Thyroid gland (tissue), 4 donors: Measurements from ENCODE around the gene SLC10A2. TPM values are rescaled to one million over a fixed set of nuclear protein-coding genes. Genes with fewer than 3 reads are reported as not detected.
"Not testable (repeated sequence)": the region's sequence is repeated elsewhere in the genome, so short reads cannot be mapped to it uniquely, and the experiment has no call there.

Source experiments
- DNase-seq, 2 donors: peaks; one replicate each; pipeline ENCODE4 v3.0.0-alpha.2; 2019
- H3K27ac ChIP-seq, 3 donors: fragments of 200-600 bp; sonication (generic); 1 replicate in 2 of 3; 2 replicates in 1 of 3; pipeline ENCODE4 v1.5.1; 2016 to 2019; ENCODE audit warnings: mild to moderate bottlenecking in 1 of 3, moderate library complexity in 1 of 3
- H3K27me3 ChIP-seq: fragments of 200-600 bp; sonication (generic); one replicate; pipeline ENCODE4 v1.5.1; 2019
- H3K36me3 ChIP-seq, 2 donors: fragments of 200-600 bp; sonication (generic); one replicate each; pipeline ENCODE4 v1.5.1; 2016 to 2019
- H3K4me1 ChIP-seq, 2 donors: fragments of 200-600 bp; sonication (generic); one replicate each; pipeline ENCODE4 v1.5.1; 2017 to 2019
- H3K4me3 ChIP-seq, 3 donors: fragments of 200-600 bp; sonication (generic); replicated peaks in 1 of 3; 1 replicate in 2 of 3; 2 replicates in 1 of 3; pipeline ENCODE4 v1.5.1; 2016; ENCODE audit warnings: mild to moderate bottlenecking in 1 of 3
- H3K9me3 ChIP-seq: fragments of 200-600 bp; sonication (generic); one replicate; pipeline ENCODE4 v1.5.1; 2017
- CTCF ChIP-seq, 6 experiments: fragments of 200-600 bp in 3 of 6; fragments of 450-650 bp in 3 of 6; sonication (generic) in 3 of 6; IDR thresholded peaks; one replicate each; pipeline ENCODE4 v1.5.1; 2016 to 2019; ENCODE audit warnings: antibody characterized with exemption in 6 of 6, mild to moderate bottlenecking in 2 of 6, inconsistent platforms in 1 of 6, moderate library complexity in 1 of 6
- POLR2A ChIP-seq, 2 donors: fragments of 450-650 bp; IDR thresholded peaks; one replicate each; pipeline ENCODE4 v1.6.1; 2017; ENCODE audit warnings: antibody characterized with exemption in 2 of 2, mild to moderate bottlenecking in 2 of 2, moderate library complexity in 1 of 2
- WGBS, 2 donors: methylation state at CpG; one replicate each; pipeline ENCODE4 v1.1.5; 2017; 5-methylcytosine and 5-hydroxymethylcytosine counted together
- intact Hi-C: fragments of 100-400 bp; cut with DNase I; formaldehyde crosslinking; loops from one replicate; pipeline ENCODE4 v1.15.1; 2023
- total RNA-seq, 4 donors: library from RNA; depleted of rRNA; stranded (reverse); fragments of >200 nt; gene quantifications; one replicate each; pipeline ENCODE4 v1.2.3, GENCODE V29; 2016

The SLC10A2 gene
- total RNA-seq, 4 donors from 2014 or later, result not detected

DNA sequence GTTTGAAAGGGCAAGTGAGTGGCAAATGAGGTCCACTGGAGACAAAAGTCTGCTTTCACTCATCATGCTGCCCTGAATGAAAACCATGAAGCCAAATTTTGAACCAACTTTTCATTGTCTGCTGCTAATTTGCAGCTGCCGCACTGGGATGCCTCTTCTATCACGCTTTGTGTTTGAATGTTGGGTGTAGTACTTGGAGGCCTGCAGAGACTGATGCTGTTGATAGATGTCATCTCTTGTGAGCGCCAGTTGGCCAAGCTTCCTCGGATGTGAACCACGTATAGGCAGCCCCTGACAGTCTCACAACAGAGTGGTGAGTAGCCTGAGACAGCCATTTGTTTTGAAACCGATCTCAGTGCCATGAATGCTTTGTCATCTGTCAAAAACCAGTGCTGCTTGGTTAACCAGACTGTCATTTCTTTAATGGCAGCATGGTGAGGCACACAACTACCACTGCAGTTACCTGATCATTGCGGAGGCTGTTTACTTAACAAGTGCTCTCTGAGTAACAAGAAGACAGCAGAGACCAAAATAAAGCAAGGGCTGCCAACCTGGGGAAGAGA lies 31.2 kb upstream of the SLC10A2 start:
- Histone ChIP-seq H3K27ac (no peak overlapping the region), H3K9me3 (no peaks in the 10 kb centered on the region), H3K27me3 (no peaks in the 10 kb centered on the region), H3K36me3 (no peaks in the 10 kb centered on the region), H3K4me1 (no peaks in the 10 kb centered on the region), H3K4me3 (no peak overlapping the region)
- no peak for DNase-seq
- no peak for TF ChIP-seq CTCF (IDR thresholded peaks at IDR 0.05)
- TF ChIP-seq POLR2A (IDR thresholded peaks at IDR 0.05), result no peak
- WGBS, 2 donors, result 75 to 85% methylated on average over 7 of the region's 7 CpGs
- intact Hi-C loops, result no loop called here

DNA sequence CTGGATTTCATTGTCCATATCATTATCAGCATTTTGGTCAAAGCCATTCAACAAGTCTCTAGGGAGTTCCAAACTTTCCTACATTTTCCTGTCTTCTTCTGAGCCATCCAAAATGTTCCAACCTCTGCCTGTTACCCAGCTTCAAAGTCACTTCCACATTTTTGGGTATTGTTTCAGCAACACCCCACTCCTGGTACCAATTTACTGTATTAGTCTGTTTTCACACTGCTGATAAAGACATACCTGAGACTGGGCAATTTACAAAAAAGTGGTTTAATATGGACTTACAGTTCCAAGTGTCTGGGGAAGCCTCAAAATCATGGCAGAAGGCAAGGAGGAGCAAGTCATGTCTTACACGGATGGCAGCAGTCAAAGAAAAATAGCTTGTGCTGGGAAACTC lies 27.4 kb upstream of the SLC10A2 start:
- H3K36me3 ChIP-seq, H3K4me3 ChIP-seq, H3K4me1 ChIP-seq, H3K27ac ChIP-seq, intact Hi-C loops, DNase-seq, H3K9me3 ChIP-seq, H3K27me3 ChIP-seq: not testable (repeated sequence)
- WGBS, 2 donors, result 91 to 100% methylated on average over 1 of the region's 1 CpG

DNA sequence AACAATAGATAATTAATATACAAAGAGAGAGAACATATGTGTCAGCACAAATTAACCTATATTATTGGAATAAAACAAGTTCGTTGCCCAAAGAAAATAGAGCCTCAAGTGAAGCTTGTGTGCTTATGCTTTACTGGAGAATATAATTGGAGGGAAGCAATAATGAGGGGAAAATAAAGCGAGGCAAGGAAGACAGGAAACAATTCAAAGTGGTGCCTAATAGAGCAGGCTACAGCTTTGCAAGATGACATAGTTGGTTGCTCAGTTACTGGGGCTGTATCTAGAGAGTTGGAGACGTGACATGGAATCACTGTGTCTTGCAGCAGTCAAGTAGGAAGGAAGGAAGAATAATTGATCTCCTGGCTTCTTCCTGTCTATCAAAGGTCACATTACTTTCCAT lies 21.1 kb upstream of the SLC10A2 start:
- TF ChIP-seq POLR2A (IDR thresholded peaks at IDR 0.05) (no peak), CTCF (IDR thresholded peaks at IDR 0.05) (no peak)
- intact Hi-C loops, result no loop called here
- no peaks in the 10 kb centered on the region for H3K27me3 ChIP-seq
- no peaks in the 10 kb centered on the region for H3K36me3 ChIP-seq
- no peak overlapping the region for H3K4me3 ChIP-seq
- DNase-seq, result no peak
- no peaks in the 10 kb centered on the region for H3K9me3 ChIP-seq
- H3K27ac ChIP-seq, result no peak overlapping the region
- no peaks in the 10 kb centered on the region for H3K4me1 ChIP-seq
- 75 to 82% methylated on average over 3 of the region's 3 CpGs for WGBS, 2 donors

DNA sequence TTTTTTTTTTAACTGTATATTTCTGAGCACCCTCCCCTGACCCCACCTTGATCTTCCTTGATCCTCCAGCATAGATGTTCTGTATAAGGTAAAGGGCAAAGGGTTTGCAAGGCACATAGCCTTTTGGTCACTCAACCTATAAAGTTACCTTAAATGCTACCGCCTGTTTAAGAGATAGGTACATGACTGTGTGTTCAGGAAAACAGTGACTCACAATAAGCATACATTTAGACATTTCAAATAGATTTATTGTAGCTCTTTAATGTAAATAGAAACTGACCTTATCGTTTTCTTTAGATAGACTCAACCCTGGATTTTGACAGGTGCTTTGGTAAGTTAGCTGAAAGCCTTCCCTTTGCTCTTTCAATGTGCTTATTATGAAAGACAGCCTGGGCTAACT lies 15.2 kb upstream of the SLC10A2 start:
- Histone ChIP-seq H3K27ac (no peak overlapping the region), H3K36me3 (no peaks in the 10 kb centered on the region), H3K4me1 (no peaks in the 10 kb centered on the region), H3K4me3 (no peak overlapping the region), H3K9me3 (no peaks in the 10 kb centered on the region), H3K27me3 (no peaks in the 10 kb centered on the region)
- DNase-seq, result no peak
- 79 to 81% methylated on average over 2 of the region's 2 CpGs for WGBS, 2 donors
- TF ChIP-seq CTCF (IDR thresholded peaks at IDR 0.05) (no peak), POLR2A (IDR thresholded peaks at IDR 0.05) (no peak)
- intact Hi-C loops, result no loop called here

DNA sequence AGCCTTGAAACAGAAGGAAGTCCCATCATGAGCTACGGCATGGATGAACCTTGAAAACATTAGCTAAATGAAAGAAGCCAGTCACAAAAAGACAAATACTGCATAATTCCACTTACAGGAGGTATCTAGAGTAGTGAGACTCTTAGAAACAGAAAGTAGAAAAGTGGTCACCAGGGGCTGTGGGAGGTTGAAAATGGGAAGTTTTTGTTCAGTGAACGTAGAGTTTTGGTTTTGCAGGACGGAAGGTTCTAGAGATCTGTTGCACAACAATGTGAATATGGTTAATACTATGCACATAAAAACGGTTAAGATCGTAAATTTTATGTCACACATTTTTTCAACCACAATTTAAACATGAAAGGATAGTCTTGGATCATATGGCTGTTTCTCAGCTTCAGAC lies 11.9 kb upstream of the SLC10A2 start:
- no peaks in the 10 kb centered on the region for H3K4me1 ChIP-seq
- no peak overlapping the region for H3K4me3 ChIP-seq
- no peak overlapping the region for H3K27ac ChIP-seq
- no peaks in the 10 kb centered on the region for H3K9me3 ChIP-seq
- H3K27me3 ChIP-seq, result no peaks in the 10 kb centered on the region
- no peak for DNase-seq
- no peaks in the 10 kb centered on the region for H3K36me3 ChIP-seq
- no peak for TF ChIP-seq CTCF (IDR thresholded peaks at IDR 0.05)
- no peak for TF ChIP-seq POLR2A (IDR thresholded peaks at IDR 0.05)
- intact Hi-C loops, result no loop called here
- 82 to 86% methylated on average over 5 of the region's 5 CpGs for WGBS, 2 donors

- no peak for DNase-seq
- WGBS, 2 donors, result 92 to 96% methylated on average over 1 of the region's 1 CpG
- H3K27ac ChIP-seq, result no peak overlapping the region
These were observed 2.6 kb upstream of the SLC10A2 start for GRCh38 chr13:103068836-103069235.

More at GRCh38 chr13:103068836-103069235, 2.6 kb upstream of the SLC10A2 start:
- no peaks in the 10 kb centered on the region for H3K27me3 ChIP-seq
- TF ChIP-seq POLR2A (IDR thresholded peaks at IDR 0.05), result no peak
- no peak for TF ChIP-seq CTCF (IDR thresholded peaks at IDR 0.05)
- no peaks in the 10 kb centered on the region for H3K4me1 ChIP-seq
- intact Hi-C loops, result no loop called here
- H3K4me3 ChIP-seq, result no peak overlapping the region
- H3K9me3 ChIP-seq, result no peaks in the 10 kb centered on the region
- H3K36me3 ChIP-seq, result no peaks in the 10 kb centered on the region
